Measurements from ENCODE around the gene ZBTB18. TPM values are rescaled to one million over a fixed set of nuclear protein-coding genes. Genes with fewer than 3 reads are reported as not detected.
A peak's percentile ranks its signal among the peaks of the same experiment; 100 is the strongest.

Gene ZBTB18
- total RNA-seq (ENCODE audit: low replicate concordance) = 26.8 and 30.1 TPM in 2 replicates

GRCh38 chr1:244050835-244051444, at the start of gene ZBTB18:
Gene ZBTB18 (plus strand): TSS chr1:244051283. CDS start chr1:244051432, 149 bp downstream.
- TF ChIP-seq EZH2 (IDR thresholded peaks at IDR 0.05) (no peak), CTCF (IDR thresholded peaks at IDR 0.05) (no peak), EZH2phosphoT487 (IDR thresholded peaks at IDR 0.05) (no peak)
- no peak within 1 kb of the TSS for H2AFZ ChIP-seq (replicated peaks)
- peak within 1 kb of the TSS; percentile 89 for H3K4me3 ChIP-seq
- H3K79me2 ChIP-seq (ENCODE audit: low read depth) = peaks cover 56% of the 10 kb centered on the region
- peak within 1 kb of the TSS; percentile 97 for H3K27ac Mint-ChIP-seq
- H3K4me2 ChIP-seq = peak within 1 kb of the TSS; percentile 98
- peak within 1 kb of the TSS; percentile 13 for H3K27ac ChIP-seq
- no peak within 1 kb of the TSS for H3K4me3 Mint-ChIP-seq
- H3K4me1 ChIP-seq = peaks cover 54% of the 10 kb centered on the region
- peaks cover 3% of the 10 kb centered on the region for H3K27me3 Mint-ChIP-seq (ENCODE audit: insufficient read depth, low read depth)
- H3K9ac ChIP-seq = peak within 1 kb of the TSS; percentile 53
- peaks cover 23% of the 10 kb centered on the region for H3K4me1 Mint-ChIP-seq
- no peaks in the 10 kb centered on the region for H3K36me3 ChIP-seq
- H4K20me1 ChIP-seq (ENCODE audit: low read depth) = peaks cover 58% of the 10 kb centered on the region
- H3K36me3 Mint-ChIP-seq = peaks cover 2% of the 10 kb centered on the region
- peaks cover 9% of the 10 kb centered on the region for H3K27me3 ChIP-seq
- no peaks in the 10 kb centered on the region for H3K9me3 ChIP-seq (ENCODE audit: low read depth)
- no peaks in the 10 kb centered on the region for H3K9me3 Mint-ChIP-seq
- peaks cover 24% of the 10 kb centered on the region for H3F3A ChIP-seq (ENCODE audit: low read depth)
- peak; percentile 69 for DNase-seq (ENCODE audit: low spot score)

GRCh38 chr1:244002721-244003120, 48.4 kb upstream of the ZBTB18 start:
- Histone ChIP-seq H2AFZ (replicated peaks) (no peak overlapping the region), H3K27ac (no peak overlapping the region), H3K9me3 (ENCODE audit: low read depth) (no peaks in the 10 kb centered on the region), H3K27me3 (no peaks in the 10 kb centered on the region), H3F3A (ENCODE audit: low read depth) (no peaks in the 10 kb centered on the region), H3K36me3 (no peaks in the 10 kb centered on the region), H3K4me2 (no peak overlapping the region), H3K9ac (no peak overlapping the region), H4K20me1 (ENCODE audit: low read depth) (no peaks in the 10 kb centered on the region), H3K4me1 (no peaks in the 10 kb centered on the region), H3K79me2 (ENCODE audit: low read depth) (no peaks in the 10 kb centered on the region), H3K4me3 (no peak overlapping the region)
- no peak for TF ChIP-seq CTCF (IDR thresholded peaks at IDR 0.05)
- TF ChIP-seq EZH2phosphoT487 (IDR thresholded peaks at IDR 0.05) = no peak
- TF ChIP-seq EZH2 (IDR thresholded peaks at IDR 0.05) = no peak
- no peaks in the 10 kb centered on the region for H3K9me3 Mint-ChIP-seq
- peaks cover 7% of the 10 kb centered on the region for H3K27me3 Mint-ChIP-seq (ENCODE audit: insufficient read depth, low read depth)
- no peak overlapping the region for H3K4me3 Mint-ChIP-seq
- H3K36me3 Mint-ChIP-seq = no peaks in the 10 kb centered on the region
- no peaks in the 10 kb centered on the region for H3K4me1 Mint-ChIP-seq
- DNase-seq (ENCODE audit: low spot score) = no peak
- H3K27ac Mint-ChIP-seq = no peak overlapping the region

GRCh38 chr1:244005455-244005854, 45.6 kb upstream of the ZBTB18 start:
- no peak for TF ChIP-seq EZH2phosphoT487 (IDR thresholded peaks at IDR 0.05)
- no peak for TF ChIP-seq EZH2 (IDR thresholded peaks at IDR 0.05)

GRCh38 chr1:244006381-244006901, 44.6 kb upstream of the ZBTB18 start:
- Mint-ChIP-seq H3K9me3 (no peaks in the 10 kb centered on the region), H3K4me3 (no peak overlapping the region), H3K4me1 (peaks cover 8% of the 10 kb centered on the region), H3K27me3 (ENCODE audit: insufficient read depth, low read depth) (peaks cover 15% of the 10 kb centered on the region), H3K36me3 (no peaks in the 10 kb centered on the region), H3K27ac (no peak overlapping the region)
- Histone ChIP-seq H3K27ac (no peak overlapping the region), H3K27me3 (no peaks in the 10 kb centered on the region), H2AFZ (replicated peaks) (no peak overlapping the region), H3K4me2 (no peak overlapping the region), H3K4me3 (no peak overlapping the region), H3K9me3 (ENCODE audit: low read depth) (no peaks in the 10 kb centered on the region), H3K36me3 (no peaks in the 10 kb centered on the region), H4K20me1 (ENCODE audit: low read depth) (no peaks in the 10 kb centered on the region), H3K9ac (no peak overlapping the region), H3K79me2 (ENCODE audit: low read depth) (no peaks in the 10 kb centered on the region), H3F3A (ENCODE audit: low read depth) (no peaks in the 10 kb centered on the region), H3K4me1 (peaks cover 2% of the 10 kb centered on the region)
- TF ChIP-seq CTCF (IDR thresholded peaks at IDR 0.05) (no peak), EZH2phosphoT487 (IDR thresholded peaks at IDR 0.05) (no peak)
- no peak for DNase-seq (ENCODE audit: low spot score)

More at GRCh38 chr1:244005455-244005854, 45.6 kb upstream of the ZBTB18 start:
- no peaks in the 10 kb centered on the region for H3F3A ChIP-seq (ENCODE audit: low read depth)
- no peak overlapping the region for H2AFZ ChIP-seq (replicated peaks)
- no peaks in the 10 kb centered on the region for H3K27me3 ChIP-seq
- Mint-ChIP-seq H3K4me1 (peaks cover under 1% of the 10 kb centered on the region), H3K36me3 (no peaks in the 10 kb centered on the region), H3K27ac (no peak overlapping the region), H3K27me3 (ENCODE audit: insufficient read depth, low read depth) (peaks cover 15% of the 10 kb centered on the region), H3K4me3 (no peak overlapping the region), H3K9me3 (no peaks in the 10 kb centered on the region)
- H3K4me2 ChIP-seq = no peak overlapping the region
- no peak overlapping the region for H3K27ac ChIP-seq
- no peaks in the 10 kb centered on the region for H3K9me3 ChIP-seq (ENCODE audit: low read depth)
- no peaks in the 10 kb centered on the region for H3K4me1 ChIP-seq
- no peaks in the 10 kb centered on the region for H4K20me1 ChIP-seq (ENCODE audit: low read depth)
- H3K36me3 ChIP-seq = no peaks in the 10 kb centered on the region
- no peak for DNase-seq (ENCODE audit: low spot score)
- H3K9ac ChIP-seq = no peak overlapping the region
- no peak overlapping the region for H3K4me3 ChIP-seq
- H3K79me2 ChIP-seq (ENCODE audit: low read depth) = no peaks in the 10 kb centered on the region

Data from neural progenitor cell (in vitro differentiated cells).